ENCODE data around the gene BATF.

The BATF gene

GRCh38 chr14:75562089-75562488 lies 39.8 kb downstream of the BATF start:
- peak; percentile 13 for DNase-seq (ENCODE audit: low spot score)

- no peak for DNase-seq (ENCODE audit: low spot score)
Observed at GRCh38 chr14:75562489-75562888, 40.2 kb downstream of the BATF start.

- DNase-seq (ENCODE audit: low spot score), result no peak
Observed at GRCh38 chr14:75563931-75564330, 41.7 kb downstream of the BATF start.

GRCh38 chr14:75565056-75565455 lies 42.8 kb downstream of the BATF start:
- DNase-seq (ENCODE audit: low spot score), result no peak

GRCh38 chr14:75566321-75566720 lies 44.1 kb downstream of the BATF start:
- DNase-seq (ENCODE audit: low spot score), result no peak

- no peak for DNase-seq (ENCODE audit: low spot score)
Observed at GRCh38 chr14:75566752-75567151, 44.5 kb downstream of the BATF start.

- DNase-seq (ENCODE audit: low spot score), result no peak
Observed at GRCh38 chr14:75568140-75568539, 45.9 kb downstream of the BATF start.

- no peak for DNase-seq (ENCODE audit: low spot score)
Observed at GRCh38 chr14:75568791-75569190, 46.5 kb downstream of the BATF start.

- no peak for DNase-seq (ENCODE audit: low spot score)
Observed at GRCh38 chr14:75570797-75571196, 48.5 kb downstream of the BATF start.

GRCh38 chr14:75572104-75572503 lies 49.8 kb downstream of the BATF start:
- no peak for DNase-seq (ENCODE audit: low spot score)

- DNase-seq (ENCODE audit: low spot score), result no peak
Observed at GRCh38 chr14:75577090-75577489, 54.8 kb downstream of the BATF start.

- DNase-seq (ENCODE audit: low spot score), result peak; percentile 72
Observed at GRCh38 chr14:75577729-75578101, 55.4 kb downstream of the BATF start.

GRCh38 chr14:75578102-75578785 lies 56.0 kb downstream of the BATF start, which contains the start of gene FLVCR2:
FLVCR2 (plus strand) TSS chr14:75578620; CDS start chr14:75578973, 353 bp downstream.
- DNase-seq (ENCODE audit: low spot score), result peak; percentile 36

- no peak for DNase-seq (ENCODE audit: low spot score)
Observed at GRCh38 chr14:75578786-75579337, 56.6 kb downstream of the BATF start.

- no peak for DNase-seq (ENCODE audit: low spot score)
Observed at GRCh38 chr14:75579338-75579864, 57.1 kb downstream of the BATF start.

GRCh38 chr14:75579882-75580281 lies 57.6 kb downstream of the BATF start:
- no peak for DNase-seq (ENCODE audit: low spot score)

GRCh38 chr14:75587388-75587787 lies 65.1 kb downstream of the BATF start:
- DNase-seq (ENCODE audit: low spot score), result no peak

GRCh38 chr14:75589931-75590330 lies 67.7 kb downstream of the BATF start:
- DNase-seq (ENCODE audit: low spot score), result no peak

- DNase-seq (ENCODE audit: low spot score), result no peak
Observed at GRCh38 chr14:75591331-75591946, 69.2 kb downstream of the BATF start.

- DNase-seq (ENCODE audit: low spot score), result no peak
Observed at GRCh38 chr14:75591987-75592575, 69.8 kb downstream of the BATF start.

GRCh38 chr14:75595226-75595625 lies 73.0 kb downstream of the BATF start:
- no peak for DNase-seq (ENCODE audit: low spot score)
